ENCODE measurements around the gene CAPZA2.
A peak's percentile ranks its signal among the peaks of the same experiment; 100 is the strongest.

Gene CAPZA2

GRCh38 chr7:116862234-116862950 is at the start of gene CAPZA2 (continued):
- TF ChIP-seq ZNF510 (tag by site-specific recombination; IDR thresholded peaks at IDR 0.05; ENCODE audit: insufficient replicate concordance) (no peak), ZNF211 (tag by site-specific recombination; IDR thresholded peaks at IDR 0.05; ENCODE audit: low read depth) (no peak), ZNF391 (tag by site-specific recombination; IDR thresholded peaks at IDR 0.05; ENCODE audit: borderline replicate concordance, low read depth) (peak; percentile 78; the same call in 1 of the 2 replicates), GLI2 (tag by site-specific recombination; IDR thresholded peaks at IDR 0.05; ENCODE audit: borderline replicate concordance, low read depth) (no peak), ZNF423 (tag by site-specific recombination; IDR thresholded peaks at IDR 0.05) (no peak), ZNF473 (tag by site-specific recombination; IDR thresholded peaks at IDR 0.05) (no peak), SP7 (tag by site-specific recombination; IDR thresholded peaks at IDR 0.05) (peak; percentile 83), ZNF366 (tag by site-specific recombination; conservative IDR thresholded peaks at IDR 0.05) (peak; percentile 54), BCL11B (tag by site-specific recombination; IDR thresholded peaks at IDR 0.05; ENCODE audit: low read depth) (no peak), ZBTB7A (tag by site-specific recombination; IDR thresholded peaks at IDR 0.05; ENCODE audit: low read depth) (peak; percentile 88), SCRT1 (tag by site-specific recombination; IDR thresholded peaks at IDR 0.05; ENCODE audit: borderline replicate concordance) (no peak), ZNF146 (tag by site-specific recombination; IDR thresholded peaks at IDR 0.05) (no peak), ZFP69B (tag by site-specific recombination; IDR thresholded peaks at IDR 0.05) (peak; percentile 65; the same call in 1 of the 2 replicates), ELK4 (IDR thresholded peaks at IDR 0.05; ENCODE audit: borderline replicate concordance, low read depth, low read length) (no peak), KLF10 (tag by site-specific recombination; IDR thresholded peaks at IDR 0.05) (peak; percentile 46; the same call in 1 of the 2 replicates), ZNF2 (tag by site-specific recombination; IDR thresholded peaks at IDR 0.05) (peak; percentile 66), ZSCAN30 (tag by site-specific recombination; IDR thresholded peaks at IDR 0.05) (no peak), SETDB1 (IDR thresholded peaks at IDR 0.05; ENCODE audit: insufficient read length, low read length) (no peak), ZNF19 (tag by site-specific recombination; IDR thresholded peaks at IDR 0.05; ENCODE audit: low read depth) (no peak), GLIS1 (tag by site-specific recombination; IDR thresholded peaks at IDR 0.05) (0 out of 2 replicates have a peak, but pooled peaks have one; percentile 5), HIC1 (tag by site-specific recombination; IDR thresholded peaks at IDR 0.05) (peak; percentile 53; the same call in 1 of the 2 replicates), REPIN1 (tag by site-specific recombination; IDR thresholded peaks at IDR 0.05; ENCODE audit: low read depth) (no peak), ZNF350 (tag by site-specific recombination; IDR thresholded peaks at IDR 0.05) (no peak), INSM2 (tag by site-specific recombination; IDR thresholded peaks at IDR 0.05) (0 out of 2 replicates have a peak, but pooled peaks have one; percentile 53), ZBTB6 (tag by site-specific recombination; IDR thresholded peaks at IDR 0.05) (no peak), ZXDB (tag by site-specific recombination; IDR thresholded peaks at IDR 0.05) (peak; percentile 86), ZNF658 (tag by site-specific recombination; IDR thresholded peaks at IDR 0.05) (no peak), ZBTB10 (tag by site-specific recombination; IDR thresholded peaks at IDR 0.05) (0 out of 2 replicates have a peak, but pooled peaks have one; percentile 35), GLIS2 (tag by site-specific recombination; IDR thresholded peaks at IDR 0.05) (no peak; the same call in 1 of the 2 replicates), ZNF560 (tag by site-specific recombination; IDR thresholded peaks at IDR 0.05; ENCODE audit: borderline replicate concordance) (no peak)

All from HEK293 (cell line).